CD4-positive, alpha-beta T cell (primary cell): ENCODE results near the gene RCAN2. TPM values are rescaled to one million over a fixed set of nuclear protein-coding genes. Genes with fewer than 3 reads are reported as not detected.

Experiments used
- ATAC-seq: fragments of 200-7000 bp; cut with Tn5 transposase; one replicate; pipeline ENCODE4 v1.10.0; 2022; ENCODE audit warnings: mild to moderate bottlenecking; ENCODE audit not compliant: poor library complexity
- CTCF ChIA-PET: fragments of 350-600 bp; sonication (Branson Sonifier 250); formaldehyde crosslinking; loops from one replicate; lab custom pipeline; 2021; ENCODE audit warnings: antibody characterized with exemption, inconsistent platforms; lab: Charles Lee
- POLR2A ChIA-PET: fragments of 350-600 bp; sonication (Branson Sonifier 250); formaldehyde crosslinking; loops from one replicate; lab custom pipeline; 2021; ENCODE audit warnings: antibody characterized with exemption, inconsistent platforms; lab: Charles Lee
- DNase-seq, 14 experiments: peaks; one replicate each; pipeline ENCODE4 v3.0.0-alpha.2; 2013 to 2020; ENCODE audit warnings: mixed read lengths in 2 of 14
- H3K27ac ChIP-seq, 2 donors: one replicate each; pipeline versions ENCODE4 v1.5.1 to v1.7.0; 2013; ENCODE audit warnings: low read length in 2 of 2, low read depth in 1 of 2, mild to moderate bottlenecking in 1 of 2
- H3K27me3 ChIP-seq, 2 experiments: 1 replicate in 1 of 2; 2 replicates in 1 of 2; pipeline versions ENCODE4 v1.6.1 to v1.7.0; 2013; ENCODE audit warnings: low read length in 2 of 2, control low read depth in 1 of 2, mild to moderate bottlenecking in 1 of 2, moderate library complexity in 1 of 2; ENCODE audit not compliant: insufficient read depth in 2 of 2, control insufficient read depth in 1 of 2
- H3K36me3 ChIP-seq: one replicate; pipeline ENCODE4 v1.6.1; 2013; ENCODE audit warnings: low read length, control low read depth; ENCODE audit not compliant: insufficient read depth
- H3K4me1 ChIP-seq: one replicate; pipeline ENCODE4 v1.6.1; 2013; ENCODE audit warnings: low read length, control low read depth; ENCODE audit not compliant: insufficient read depth
- H3K4me3 ChIP-seq: one replicate; pipeline ENCODE4 v1.5.1; 2013; ENCODE audit warnings: mild to moderate bottlenecking, low read length, moderate library complexity
- H3K9me3 ChIP-seq, 2 experiments: 1 replicate in 1 of 2; 2 replicates in 1 of 2; pipeline versions ENCODE4 v1.6.1 to v1.7.0; 2013; ENCODE audit warnings: low read length in 2 of 2, mild to moderate bottlenecking in 2 of 2, control low read depth in 1 of 2, moderate library complexity in 1 of 2; ENCODE audit not compliant: control insufficient read depth in 1 of 2, insufficient read depth in 1 of 2
- H3K27ac Mint-ChIP-seq: one replicate; pipeline ENCODE4 v1.8.0; 2020; ENCODE audit warnings: mixed read lengths
- H3K27me3 Mint-ChIP-seq: one replicate; pipeline ENCODE4 v1.8.0; 2021; ENCODE audit warnings: mixed read lengths
- H3K36me3 Mint-ChIP-seq: one replicate; pipeline ENCODE4 v1.8.0; 2021; ENCODE audit warnings: low read depth, mixed read lengths
- H3K4me1 Mint-ChIP-seq: one replicate; pipeline ENCODE4 v1.8.0; 2021; ENCODE audit warnings: low read depth, mixed read lengths
- H3K4me3 Mint-ChIP-seq: one replicate; pipeline ENCODE4 v1.8.0; 2020; ENCODE audit warnings: mild to moderate bottlenecking, mixed read lengths
- H3K9me3 Mint-ChIP-seq: one replicate; pipeline ENCODE4 v1.8.0; 2020; ENCODE audit warnings: mixed read lengths
- CTCF ChIP-seq: fragments of 200-600 bp; IDR thresholded peaks from one replicate; pipeline ENCODE4 v1.8.0; 2022; ENCODE audit warnings: antibody characterized with exemption, mild to moderate bottlenecking
- intact Hi-C, 2 experiments: fragments of 100-400 bp; cut with DNase I in 1 of 2; cut with micrococcal nuclease in 1 of 2; formaldehyde crosslinking; loops; one replicate each; pipeline versions ENCODE4 v1.15.1 to v1.9.0; 2023 to 2025; cut with DNase I, micrococcal nuclease
- total RNA-seq, 174 experiments: library from RNA in 2 of 174; stranded (reverse) in 2 of 174; gene quantifications; one replicate each; pipeline ENCODE4 v1.2.3 and lab custom pipeline; 2021 to 2026

The RCAN2 gene
- total RNA-seq, 2 experiments from 2014 or later, result not detected

- intact Hi-C loops, result no loop called here
- Histone ChIP-seq H3K27ac (no peak overlapping the region), H3K4me3 (no peak overlapping the region), H3K36me3 (no peaks in the 10 kb centered on the region), H3K27me3 (peaks cover 0 to 4% of the 10 kb centered on the region in 2 experiments), H3K4me1 (no peaks in the 10 kb centered on the region), H3K9me3 (no peaks in the 10 kb centered on the region)
- no peak overlapping the region for H3K4me3 Mint-ChIP-seq
- no peaks in the 10 kb centered on the region for H3K36me3 Mint-ChIP-seq
- ATAC-seq (no peak), DNase-seq (no peak)
- TF ChIP-seq CTCF, result no peak
- POLR2A ChIA-PET, result no interaction called here
- no peaks in the 10 kb centered on the region for H3K4me1 Mint-ChIP-seq
- H3K27ac Mint-ChIP-seq, result no peak overlapping the region
- H3K9me3 Mint-ChIP-seq, result no peaks in the 10 kb centered on the region
- peaks cover 22% of the 10 kb centered on the region for H3K27me3 Mint-ChIP-seq
- CTCF ChIA-PET, result no interaction called here
Observed at GRCh38 chr6:46302176-46302575, 189.1 kb downstream of the RCAN2 start.

- Mint-ChIP-seq H3K27ac (no peak overlapping the region), H3K9me3 (no peaks in the 10 kb centered on the region), H3K36me3 (no peaks in the 10 kb centered on the region), H3K4me1 (no peaks in the 10 kb centered on the region), H3K4me3 (no peak overlapping the region), H3K27me3 (peaks cover 14% of the 10 kb centered on the region)
- TF ChIP-seq CTCF, result no peak
- ATAC-seq (no peak), DNase-seq (no peak)
- ChIA-PET CTCF (no interaction called here), POLR2A (no interaction called here)
- intact Hi-C loops, result no loop called here
- Histone ChIP-seq H3K4me1 (no peaks in the 10 kb centered on the region), H3K27me3 (no peaks in the 10 kb centered on the region), H3K4me3 (no peak overlapping the region), H3K9me3 (no peaks in the 10 kb centered on the region), H3K36me3 (no peaks in the 10 kb centered on the region), H3K27ac (no peak overlapping the region)
Observed at GRCh38 chr6:46299253-46299652, 192.0 kb downstream of the RCAN2 start.

GRCh38 chr6:46296586-46296985 lies 194.7 kb downstream of the RCAN2 start:
- H3K27ac Mint-ChIP-seq, result no peak overlapping the region
- CTCF ChIA-PET, result no interaction called here
- Histone ChIP-seq H3K36me3 (no peaks in the 10 kb centered on the region), H3K4me1 (no peaks in the 10 kb centered on the region), H3K4me3 (no peak overlapping the region), H3K27me3 (peaks cover 0 to under 1% of the 10 kb centered on the region in 2 experiments), H3K9me3 (no peaks in the 10 kb centered on the region), H3K27ac (no peak overlapping the region)
- peaks cover 18% of the 10 kb centered on the region for H3K27me3 Mint-ChIP-seq
- H3K4me1 Mint-ChIP-seq, result no peaks in the 10 kb centered on the region
- POLR2A ChIA-PET, result no interaction called here
- ATAC-seq, result no peak
- H3K4me3 Mint-ChIP-seq, result no peak overlapping the region
- intact Hi-C loops, result no loop called here
- TF ChIP-seq CTCF, result no peak
- H3K9me3 Mint-ChIP-seq, result no peaks in the 10 kb centered on the region
- no peaks in the 10 kb centered on the region for H3K36me3 Mint-ChIP-seq
- DNase-seq, result no peak
